OCI-LY3 (cell line): ENCODE measurements around the gene ACAA2.

Source experiments
- CTCF ChIP-seq: fragments of 200-600, 300-600 bp; sonication (generic); IDR thresholded peaks from 2 replicates; pipeline ENCODE4 v1.5.1; 2014; ENCODE audit warnings: antibody characterized with exemption, low read length, low read depth
- EZH2phosphoT487 ChIP-seq: fragments of 200-600 bp; shearing (Covaris generic); IDR thresholded peaks from 2 replicates; pipeline ENCODE4 v1.6.1; 2018; ENCODE audit warnings: antibody characterized with exemption, mixed run types, low read depth

GRCh38 chr18:49819071-49819662 lies 5.8 kb upstream of the ACAA2 start:
- TF ChIP-seq CTCF (no peak), EZH2phosphoT487 (no peak)
